Cardiac fibroblast (primary cell): ENCODE measurements around the gene PWP1.
A peak's percentile ranks its signal among the peaks of the same experiment; 100 is the strongest.

Experiments used
- DNase-seq, 2 donors: peaks; one replicate each; pipeline versions ENCODE4 v3.0.0 to v3.0.0-alpha.2; 2010; ENCODE audit warnings: low read depth in 2 of 2
- H3K4me3 ChIP-seq, 2 donors: replicated peaks in 1 of 2; 1 replicate in 1 of 2; 2 replicates in 1 of 2; pipeline ENCODE4 v1.5.1; 2011; ENCODE audit warnings: low read depth in 2 of 2, low read length in 2 of 2, mild to moderate bottlenecking in 2 of 2, moderate library complexity in 1 of 2
- CTCF ChIP-seq: IDR thresholded peaks from one replicate; pipeline ENCODE4 v1.5.1; 2011; ENCODE audit warnings: low read depth, mild to moderate bottlenecking, low read length, inconsistent platforms

PWP1 gene

DNA sequence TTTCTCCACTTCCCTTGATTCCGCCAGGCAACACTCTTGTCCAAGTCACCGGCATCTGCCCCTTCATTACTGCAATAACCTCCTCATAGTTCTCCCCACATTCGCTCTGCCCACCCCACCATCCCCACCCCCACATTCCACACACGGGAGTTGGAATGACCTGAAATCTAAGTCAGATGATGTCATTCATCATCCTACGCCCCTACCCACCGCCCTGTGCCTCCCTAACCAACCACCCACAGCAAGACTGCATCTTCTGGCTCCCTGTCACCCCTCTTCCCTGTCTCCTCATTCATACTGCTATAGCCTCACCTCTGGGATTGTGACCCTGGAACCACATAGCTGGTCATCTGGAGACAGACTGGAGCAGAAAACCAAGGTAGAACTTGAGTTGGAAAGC, 7.9 kb upstream of the PWP1 start:
- TF ChIP-seq CTCF, result no peak
- no peak overlapping the region for H3K4me3 ChIP-seq
- no peak for DNase-seq

DNA sequence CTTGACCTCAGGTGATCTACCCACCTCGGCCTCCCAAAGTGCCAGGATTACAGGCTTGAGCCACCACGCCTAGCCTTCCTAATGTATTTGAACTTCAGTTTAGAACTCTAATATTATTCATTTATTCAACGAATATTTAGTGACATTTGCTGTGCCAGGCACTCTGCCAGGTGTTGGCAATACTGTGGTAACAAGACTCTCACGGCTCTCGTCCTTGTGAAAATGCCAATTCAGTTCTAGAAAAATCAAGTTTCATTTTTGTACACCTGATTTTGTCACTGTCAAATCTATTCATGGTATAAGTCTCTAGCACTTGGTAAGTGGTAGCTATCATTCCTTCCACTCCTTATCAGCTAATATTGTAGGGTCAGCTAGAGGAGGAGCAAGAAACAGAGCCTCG, 6.3 kb upstream of the PWP1 start:
- DNase-seq, result no peak
- no peak for TF ChIP-seq CTCF
- no peak overlapping the region for H3K4me3 ChIP-seq

GRCh38 chr12:107681455-107681835, 4.2 kb upstream of the PWP1 start:
- TF ChIP-seq CTCF, result no peak
- no peak overlapping the region for H3K4me3 ChIP-seq
- no peak for DNase-seq

GRCh38 chr12:107681836-107682820, 3.5 kb upstream of the PWP1 start:
- H3K4me3 ChIP-seq, result no peak overlapping the region
- no peak for DNase-seq
- no peak for TF ChIP-seq CTCF

- H3K4me3 ChIP-seq, result no peak overlapping the region
- no peak for TF ChIP-seq CTCF
- peak; percentile 16 to 53 for DNase-seq
Measured at GRCh38 chr12:107684029-107684795, 1.4 kb upstream of the PWP1 start.

- DNase-seq, result peak; percentile 35 to 42
- peak overlapping the region; percentile 97 to 100 for H3K4me3 ChIP-seq
- TF ChIP-seq CTCF, result no peak
Measured at GRCh38 chr12:107684990-107685359, 624 bp upstream of the PWP1 start.
